Thyroid gland (tissue), 4 donors: ENCODE data around the gene GPC5. TPM values are rescaled to one million over a fixed set of nuclear protein-coding genes. Genes with fewer than 3 reads are reported as not detected.
"Not testable (repeated sequence)": the region's sequence is repeated elsewhere in the genome, so short reads cannot be mapped to it uniquely, and the experiment has no call there.

Source experiments
- DNase-seq, 2 donors: peaks; one replicate each; pipeline ENCODE4 v3.0.0-alpha.2; 2019
- H3K27ac ChIP-seq, 3 donors: fragments of 200-600 bp; sonication (generic); 1 replicate in 2 of 3; 2 replicates in 1 of 3; pipeline ENCODE4 v1.5.1; 2016 to 2019; ENCODE audit warnings: mild to moderate bottlenecking in 1 of 3, moderate library complexity in 1 of 3
- H3K27me3 ChIP-seq: fragments of 200-600 bp; sonication (generic); one replicate; pipeline ENCODE4 v1.5.1; 2019
- H3K36me3 ChIP-seq, 2 donors: fragments of 200-600 bp; sonication (generic); one replicate each; pipeline ENCODE4 v1.5.1; 2016 to 2019
- H3K4me1 ChIP-seq, 2 donors: fragments of 200-600 bp; sonication (generic); one replicate each; pipeline ENCODE4 v1.5.1; 2017 to 2019
- H3K4me3 ChIP-seq, 3 donors: fragments of 200-600 bp; sonication (generic); replicated peaks in 1 of 3; 1 replicate in 2 of 3; 2 replicates in 1 of 3; pipeline ENCODE4 v1.5.1; 2016; ENCODE audit warnings: mild to moderate bottlenecking in 1 of 3
- H3K9me3 ChIP-seq: fragments of 200-600 bp; sonication (generic); one replicate; pipeline ENCODE4 v1.5.1; 2017
- CTCF ChIP-seq, 6 experiments: fragments of 200-600 bp in 3 of 6; fragments of 450-650 bp in 3 of 6; sonication (generic) in 3 of 6; IDR thresholded peaks; one replicate each; pipeline ENCODE4 v1.5.1; 2016 to 2019; ENCODE audit warnings: antibody characterized with exemption in 6 of 6, mild to moderate bottlenecking in 2 of 6, inconsistent platforms in 1 of 6, moderate library complexity in 1 of 6
- POLR2A ChIP-seq, 2 donors: fragments of 450-650 bp; IDR thresholded peaks; one replicate each; pipeline ENCODE4 v1.6.1; 2017; ENCODE audit warnings: antibody characterized with exemption in 2 of 2, mild to moderate bottlenecking in 2 of 2, moderate library complexity in 1 of 2
- WGBS, 2 donors: methylation state at CpG; one replicate each; pipeline ENCODE4 v1.1.5; 2017; 5-methylcytosine and 5-hydroxymethylcytosine counted together
- intact Hi-C: fragments of 100-400 bp; cut with DNase I; formaldehyde crosslinking; loops from one replicate; pipeline ENCODE4 v1.15.1; 2023
- total RNA-seq, 4 donors: library from RNA; depleted of rRNA; stranded (reverse); fragments of >200 nt; gene quantifications; one replicate each; pipeline ENCODE4 v1.2.3, GENCODE V29; 2016

Gene GPC5
- total RNA-seq, 4 donors from 2014 or later, result 0.67 to 2.3 (median 1.3) TPM

DNA sequence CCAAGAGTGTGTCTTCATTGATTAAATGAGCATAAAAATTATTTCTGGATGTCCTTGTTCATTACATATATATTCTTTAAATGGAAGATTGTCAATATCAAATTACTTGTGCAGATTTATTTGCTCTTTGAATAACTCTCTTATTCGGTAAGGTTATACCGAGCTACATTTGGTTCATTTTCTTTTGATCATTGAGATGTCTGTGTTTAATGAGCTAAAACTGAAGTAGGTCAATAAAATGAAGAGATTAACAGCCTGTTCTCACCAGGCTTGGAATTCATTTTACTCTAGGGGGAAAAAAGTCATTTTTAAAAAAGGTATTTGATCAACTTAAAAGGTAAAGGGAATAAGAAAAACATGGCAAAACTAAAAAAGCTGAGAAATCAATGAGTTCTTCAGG lies 10.6 kb downstream of the GPC5 start:
- intact Hi-C loops, result no loop called here
- no peaks in the 10 kb centered on the region for H3K9me3 ChIP-seq
- no peaks in the 10 kb centered on the region for H3K36me3 ChIP-seq
- no peaks in the 10 kb centered on the region for H3K27me3 ChIP-seq
- DNase-seq, result no peak
- TF ChIP-seq CTCF (IDR thresholded peaks at IDR 0.05) (no peak), POLR2A (IDR thresholded peaks at IDR 0.05) (no peak)
- WGBS, 2 donors, result 76 to 79% methylated on average over 2 of the region's 2 CpGs
- no peaks in the 10 kb centered on the region for H3K4me1 ChIP-seq
- H3K4me3 ChIP-seq, result no peak overlapping the region
- H3K27ac ChIP-seq, result no peak overlapping the region

DNA sequence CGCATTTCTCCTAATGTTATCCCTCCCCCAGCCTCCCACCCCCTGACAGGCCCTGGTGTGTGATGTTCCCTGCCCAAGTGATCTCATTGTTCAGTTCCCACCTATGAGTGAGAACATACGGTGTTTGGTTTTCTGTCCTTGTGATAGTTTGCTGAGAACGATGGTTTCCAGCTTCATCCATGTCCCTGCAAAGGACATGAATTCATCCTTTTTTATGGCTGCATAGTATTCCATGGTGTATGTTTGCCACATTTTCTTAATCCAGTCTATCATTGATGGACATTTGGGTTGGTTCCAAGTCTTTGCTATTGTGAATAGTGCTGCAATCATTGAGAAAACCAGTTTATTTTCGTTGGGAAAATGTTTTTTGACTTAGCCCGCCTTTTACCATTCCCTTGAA lies 18.2 kb downstream of the GPC5 start:
- H3K36me3 ChIP-seq, H3K4me1 ChIP-seq, H3K9me3 ChIP-seq, H3K27me3 ChIP-seq, DNase-seq, intact Hi-C loops, H3K4me3 ChIP-seq, H3K27ac ChIP-seq: not testable (repeated sequence)
- 65 to 84% methylated on average over 5 of the region's 5 CpGs for WGBS, 2 donors

DNA sequence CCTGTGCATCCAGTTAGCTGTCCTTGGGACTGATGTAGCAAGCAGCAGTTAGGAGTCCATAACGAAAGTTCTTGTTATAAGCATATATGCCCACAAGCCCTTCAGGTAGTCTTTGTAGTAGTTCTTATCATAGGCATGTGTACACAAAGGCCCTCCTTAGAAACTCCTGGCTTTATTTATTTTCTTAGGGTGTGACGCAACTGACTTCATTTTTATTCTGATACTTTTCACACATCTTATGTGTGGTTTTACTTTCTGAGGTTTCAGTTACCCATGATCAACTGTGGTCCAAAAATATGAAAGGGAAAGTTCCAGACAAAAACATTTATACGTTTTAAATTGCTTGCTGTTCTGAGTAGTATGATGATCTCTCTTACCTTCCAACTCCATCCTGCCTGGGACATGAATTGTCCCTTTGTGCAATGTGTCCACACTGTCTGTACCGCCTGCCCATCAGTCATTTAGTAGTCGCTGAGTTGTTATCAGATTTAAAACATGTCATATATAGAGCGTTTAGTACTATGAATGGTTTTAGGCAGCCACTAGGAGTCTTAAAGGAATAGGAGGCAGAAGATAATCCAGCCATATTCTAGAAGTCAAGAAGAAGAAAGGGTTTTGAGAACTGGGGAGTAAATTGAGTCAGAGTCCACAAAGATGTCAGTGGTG lies 19.4 kb downstream of the GPC5 start:
- no peaks in the 10 kb centered on the region for H3K4me1 ChIP-seq
- no peaks in the 10 kb centered on the region for H3K9me3 ChIP-seq
- no peak overlapping the region for H3K27ac ChIP-seq
- H3K27me3 ChIP-seq, result no peaks in the 10 kb centered on the region
- H3K4me3 ChIP-seq, result no peak overlapping the region
- 42 to 52% methylated on average over 6 of the region's 6 CpGs for WGBS, 2 donors
- intact Hi-C loops, result no loop called here
- TF ChIP-seq POLR2A (IDR thresholded peaks at IDR 0.05) (no peak), CTCF (IDR thresholded peaks at IDR 0.05) (no peak)
- no peak for DNase-seq
- H3K36me3 ChIP-seq, result no peaks in the 10 kb centered on the region

GRCh38 chr13:91426913-91427312 lies 28.5 kb downstream of the GPC5 start:
- Histone ChIP-seq H3K27ac (no peak overlapping the region), H3K36me3 (no peaks in the 10 kb centered on the region), H3K4me3 (no peak overlapping the region), H3K9me3 (no peaks in the 10 kb centered on the region), H3K27me3 (no peaks in the 10 kb centered on the region), H3K4me1 (no peaks in the 10 kb centered on the region)
- TF ChIP-seq POLR2A (IDR thresholded peaks at IDR 0.05), result no peak
- 59 to 75% methylated on average over 2 of the region's 2 CpGs for WGBS, 2 donors
- intact Hi-C loops, result no loop called here
- DNase-seq, result no peak

GRCh38 chr13:91438674-91439073 lies 40.3 kb downstream of the GPC5 start:
- H3K36me3 ChIP-seq, DNase-seq, H3K27ac ChIP-seq, H3K4me3 ChIP-seq, intact Hi-C loops, H3K4me1 ChIP-seq, H3K9me3 ChIP-seq, H3K27me3 ChIP-seq: not testable (repeated sequence)
- WGBS, 2 donors, result 84 to 87% methylated on average over 8 to 10 of the region's 15 CpGs

GRCh38 chr13:91450913-91451312 lies 52.5 kb downstream of the GPC5 start:
- no peak overlapping the region for H3K4me3 ChIP-seq
- intact Hi-C loops, result no loop called here
- no peaks in the 10 kb centered on the region for H3K9me3 ChIP-seq
- TF ChIP-seq CTCF (IDR thresholded peaks at IDR 0.05), result no peak
- WGBS, 2 donors, result 88 to 92% methylated on average over 2 of the region's 2 CpGs
- H3K27ac ChIP-seq, result no peak overlapping the region
- no peak for DNase-seq
- no peaks in the 10 kb centered on the region for H3K36me3 ChIP-seq
- no peaks in the 10 kb centered on the region for H3K4me1 ChIP-seq
- no peaks in the 10 kb centered on the region for H3K27me3 ChIP-seq

GRCh38 chr13:91454666-91455065 lies 56.2 kb downstream of the GPC5 start:
- no peak for TF ChIP-seq POLR2A (IDR thresholded peaks at IDR 0.05)
- no peak for TF ChIP-seq CTCF (IDR thresholded peaks at IDR 0.05)
- WGBS, 2 donors, result 83 to 87% methylated on average over 1 of the region's 1 CpG
- intact Hi-C loops, result no loop called here

More at GRCh38 chr13:91454666-91455065, 56.2 kb downstream of the GPC5 start:
- no peaks in the 10 kb centered on the region for H3K36me3 ChIP-seq
- no peaks in the 10 kb centered on the region for H3K4me1 ChIP-seq
- no peaks in the 10 kb centered on the region for H3K27me3 ChIP-seq
- H3K4me3 ChIP-seq, result no peak overlapping the region
- no peaks in the 10 kb centered on the region for H3K9me3 ChIP-seq
- H3K27ac ChIP-seq, result no peak overlapping the region
- DNase-seq, result no peak
